OCI-LY7 (cell line): Measurements from ENCODE around the gene USP50. TPM values are rescaled to one million over a fixed set of nuclear protein-coding genes. Genes with fewer than 3 reads are reported as not detected.

Experiments
- BruUV-seq: library from RNA; stranded (reverse); fragments of 400-500 nt; replicated peaks from 2 replicates; lab custom pipeline; 2021; lab: Mats Ljungman, UMichigan
- CTCF ChIA-PET: fragments of 300-600 bp; sonication (Branson Sonifier 250); formaldehyde crosslinking; loops from one replicate; lab custom pipeline; 2022; ENCODE audit warnings: antibody characterized with exemption; ENCODE audit not compliant: unreplicated experiment; lab: Charles Lee
- POLR2A ChIA-PET: fragments of 300-600 bp; sonication (Branson Sonifier 250); formaldehyde crosslinking; loops from one replicate; lab custom pipeline; 2022; ENCODE audit warnings: antibody characterized with exemption; lab: Charles Lee
- DNase-seq: peaks from one replicate; pipeline ENCODE4 v3.0.0-alpha.2; 2015; ENCODE audit warnings: low spot score
- H2AFZ ChIP-seq: fragments of 200-600 bp; sonication (generic), shearing (Covaris generic); 2 replicates; pipeline ENCODE4 v1.6.1; 2014; ENCODE audit warnings: mild to moderate bottlenecking, antibody characterized with exemption, low read length, moderate library complexity
- H3K27ac ChIP-seq: fragments of 200-600 bp; sonication (generic); 2 replicates; pipeline ENCODE4 v1.5.1; 2014; ENCODE audit warnings: mixed run types, low read depth, mild to moderate bottlenecking, moderate library complexity, low read length, inconsistent platforms; ENCODE audit not compliant: poor library complexity, severe bottlenecking
- H3K36me3 ChIP-seq: fragments of 200-600 bp; sonication (generic); 2 replicates; pipeline ENCODE4 v1.6.1; 2014; ENCODE audit warnings: mild to moderate bottlenecking, antibody characterized with exemption, low read length, moderate library complexity, mixed read lengths; ENCODE audit not compliant: insufficient read depth
- H3K4me1 ChIP-seq: fragments of 200-600 bp; sonication (generic); 2 replicates; pipeline ENCODE4 v1.5.1; 2014; ENCODE audit warnings: mild to moderate bottlenecking, low read length; ENCODE audit not compliant: insufficient read depth, poor library complexity, severe bottlenecking
- H3K4me2 ChIP-seq: fragments of 200-600 bp; sonication (generic); 2 replicates; pipeline ENCODE4 v1.6.1; 2014; ENCODE audit warnings: mild to moderate bottlenecking, low read length
- H3K4me3 ChIP-seq: fragments of 200-600 bp; sonication (generic); 2 replicates; pipeline ENCODE4 v1.5.1; 2014; ENCODE audit warnings: mild to moderate bottlenecking, low read depth, low read length; ENCODE audit not compliant: poor library complexity, severe bottlenecking
- H3K79me2 ChIP-seq: fragments of 200-600 bp; sonication (generic); 2 replicates; pipeline ENCODE4 v1.6.1; 2016; ENCODE audit warnings: low read depth, mild to moderate bottlenecking, low read length, moderate library complexity, mixed read lengths; ENCODE audit not compliant: insufficient read depth
- H3K9me2 ChIP-seq: fragments of 200-600 bp; sonication (generic); 2 replicates; pipeline ENCODE4 v1.6.1; 2016; ENCODE audit warnings: mild to moderate bottlenecking, low read length, mixed read lengths; ENCODE audit not compliant: insufficient read depth
- H3K9me3 ChIP-seq: fragments of 200-600 bp; sonication (generic); 2 replicates; pipeline ENCODE4 v1.6.1; 2014; ENCODE audit warnings: mild to moderate bottlenecking, mixed run types, low read length, mixed read lengths
- H4K20me1 ChIP-seq: fragments of 200-600 bp; sonication (generic); 2 replicates; pipeline ENCODE4 v1.6.1; 2014; ENCODE audit warnings: mild to moderate bottlenecking, antibody characterized with exemption, low read length, moderate library complexity, mixed read lengths; ENCODE audit not compliant: insufficient read depth
- CTCF ChIP-seq: fragments of 200-600 bp; sonication (generic); conservative IDR thresholded peaks from 2 replicates; pipeline ENCODE4 v1.5.1; 2014; ENCODE audit warnings: mild to moderate bottlenecking, antibody characterized with exemption, low read length, moderate library complexity, mixed read lengths
- EZH2phosphoT487 ChIP-seq: fragments of 200-600 bp; sonication (generic); IDR thresholded peaks from 2 replicates; pipeline ENCODE4 v1.6.1; 2018; ENCODE audit warnings: low read depth, borderline replicate concordance, mild to moderate bottlenecking, mixed run types, antibody characterized with exemption, low read length, moderate library complexity, mixed read lengths
- intact Hi-C: fragments of 100-400 bp; cut with micrococcal nuclease; formaldehyde crosslinking; loops from one replicate; pipeline ENCODE4 v1.10.0; 2022; ENCODE audit not compliant: unreplicated experiment
- total RNA-seq, 2 experiments: library from RNA; depleted of rRNA in 1 of 2; stranded (reverse); fragments of >200 nt in 1 of 2; shearing (Covaris generic) in 1 of 2; gene quantifications; 2 replicates each; pipeline ENCODE4 v1.2.3, GENCODE V29; 2014 to 2022

The USP50 gene
- total RNA-seq, 2 experiments from 2014 or later, result not detected

DNA sequence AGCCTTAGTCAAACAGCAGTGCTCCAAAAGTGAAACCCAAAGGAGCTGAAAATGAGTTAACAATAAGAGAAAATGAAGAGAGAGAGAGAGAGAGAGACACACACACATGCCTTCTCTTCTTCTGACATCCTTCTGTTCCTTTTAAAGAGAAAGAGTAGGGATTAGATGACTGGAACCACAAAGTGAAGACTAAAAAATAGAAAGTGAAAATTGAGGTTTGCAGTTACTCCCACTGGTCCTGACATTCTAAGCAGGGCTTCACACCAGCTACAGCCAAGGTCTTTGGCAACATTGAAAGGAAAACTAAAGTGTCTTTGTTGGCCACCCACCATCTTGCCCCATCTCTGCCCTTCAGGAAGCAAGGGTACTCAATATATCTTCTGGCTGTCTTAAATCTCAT is 59.2 kb downstream of the USP50 start:
- DNase-seq, result no peak
- Histone ChIP-seq H3K79me2 (no peaks in the 10 kb centered on the region), H3K4me3 (no peak overlapping the region), H3K27ac (no peak overlapping the region), H3K4me1 (no peaks in the 10 kb centered on the region), H3K9me3 (no peaks in the 10 kb centered on the region), H3K4me2 (no peak overlapping the region), H4K20me1 (no peaks in the 10 kb centered on the region), H2AFZ (no peak overlapping the region), H3K36me3 (peaks cover 85% of the 10 kb centered on the region), H3K9me2 (no peaks in the 10 kb centered on the region)
- intact Hi-C loops, result no loop called here
- TF ChIP-seq CTCF (no peak), EZH2phosphoT487 (no peak)
- POLR2A ChIA-PET, result no interaction called here
- CTCF ChIA-PET, result no interaction called here
- no TSS peak for BruUV-seq

DNA sequence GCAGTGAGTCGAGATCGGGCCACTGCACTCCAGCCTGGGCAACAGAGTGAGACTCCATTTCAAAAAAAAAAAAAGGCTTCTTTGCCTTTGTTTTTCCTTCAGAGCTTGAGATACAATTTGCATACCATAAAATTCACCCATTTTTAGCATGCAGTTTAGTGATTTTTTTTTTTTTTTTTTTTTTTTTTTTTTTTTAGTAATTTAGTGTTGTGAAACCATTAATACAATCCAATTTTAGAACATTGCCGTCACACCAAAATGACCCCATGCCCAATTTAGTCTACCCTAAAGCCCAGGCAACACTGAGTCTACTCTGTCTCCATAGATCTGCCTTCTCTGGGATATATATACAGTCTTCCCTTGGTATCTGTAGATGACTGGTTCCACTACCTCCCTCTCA is 61.1 kb downstream of the USP50 start:
- H3K4me1 ChIP-seq, result no peaks in the 10 kb centered on the region
- peaks cover 85% of the 10 kb centered on the region for H3K36me3 ChIP-seq
- H4K20me1 ChIP-seq, result no peaks in the 10 kb centered on the region
- POLR2A ChIA-PET, result interaction anchor here (0.6 to 0.7 kb wide), 4 partner anchors 9 to 294 kb away, joined by 3 to 5 read pairs (median 3); no protein-coding TSS in a partner anchor
- intact Hi-C loops, result no loop called here
- CTCF ChIA-PET, result no interaction called here
- H3K9me3 ChIP-seq, result no peaks in the 10 kb centered on the region
- H2AFZ ChIP-seq, result no peak overlapping the region
- no TSS peak for BruUV-seq
- TF ChIP-seq EZH2phosphoT487, result no peak
- TF ChIP-seq CTCF, result no peak
- H3K27ac ChIP-seq, result no peak overlapping the region
- H3K4me3 ChIP-seq, result no peak overlapping the region
- H3K79me2 ChIP-seq, result no peaks in the 10 kb centered on the region
- no peak overlapping the region for H3K4me2 ChIP-seq
- H3K9me2 ChIP-seq, result no peaks in the 10 kb centered on the region
- DNase-seq, result no peak

DNA sequence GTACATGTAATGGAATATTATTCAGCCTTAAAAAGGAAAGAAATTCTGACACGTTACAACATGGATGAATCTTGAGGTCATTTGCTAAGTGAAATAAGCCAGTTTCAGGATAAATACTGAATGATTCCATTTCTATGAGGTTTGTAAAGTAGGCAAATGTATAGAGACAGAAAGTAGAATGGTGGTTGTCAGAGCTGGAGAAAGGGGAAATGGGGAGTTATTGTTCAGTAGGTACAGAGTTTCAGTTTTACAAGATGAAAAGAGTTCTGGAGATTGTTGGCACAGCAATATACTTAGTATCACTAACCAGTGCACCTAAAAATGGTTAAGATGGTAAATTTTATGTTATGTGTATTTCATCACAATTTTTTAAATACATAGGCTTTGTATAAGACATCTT is 61.7 kb downstream of the USP50 start:
- no peaks in the 10 kb centered on the region for H3K4me1 ChIP-seq
- no TSS peak for BruUV-seq
- no peak overlapping the region for H3K27ac ChIP-seq
- no peak for DNase-seq
- intact Hi-C loops, result no loop called here
- ChIA-PET CTCF (no interaction called here), POLR2A (interaction anchor here (0.6 to 0.7 kb wide), 3 partner anchors 8 to 189 kb away, joined by 3 to 5 read pairs (median 3); no protein-coding TSS in a partner anchor)
- H3K9me3 ChIP-seq, result no peaks in the 10 kb centered on the region
- H3K36me3 ChIP-seq, result peaks cover 85% of the 10 kb centered on the region
- no peaks in the 10 kb centered on the region for H3K9me2 ChIP-seq
- no peak overlapping the region for H3K4me3 ChIP-seq
- no peak overlapping the region for H3K4me2 ChIP-seq
- TF ChIP-seq CTCF, result no peak
- no peak for TF ChIP-seq EZH2phosphoT487
- H2AFZ ChIP-seq, result no peak overlapping the region
- H3K79me2 ChIP-seq, result no peaks in the 10 kb centered on the region
- H4K20me1 ChIP-seq, result no peaks in the 10 kb centered on the region
